GM12874 (cell line): ENCODE measurements around the gene COL1A2.

Experiments
- CTCF ChIP-seq: IDR thresholded peaks from 2 replicates; pipeline ENCODE4 v1.5.1; 2011; ENCODE audit warnings: low read depth, mild to moderate bottlenecking, control low read depth, low read length, moderate library complexity; ENCODE audit not compliant: insufficient read depth

Gene COL1A2

GRCh38 chr7:94368371-94368791 is 26.3 kb upstream of the COL1A2 start:
- TF ChIP-seq CTCF: no peak

- TF ChIP-seq CTCF: no peak
Observed at GRCh38 chr7:94374231-94374630, 20.5 kb upstream of the COL1A2 start.

- no peak for TF ChIP-seq CTCF
Observed at GRCh38 chr7:94374721-94375566, 19.8 kb upstream of the COL1A2 start.

GRCh38 chr7:94375691-94376090 is 19.0 kb upstream of the COL1A2 start:
- no peak for TF ChIP-seq CTCF

- no peak for TF ChIP-seq CTCF
Observed at GRCh38 chr7:94376281-94376680, 18.4 kb upstream of the COL1A2 start.

- no peak for TF ChIP-seq CTCF
Observed at GRCh38 chr7:94378356-94378755, 16.3 kb upstream of the COL1A2 start.

GRCh38 chr7:94380264-94380663 is 14.4 kb upstream of the COL1A2 start:
- no peak for TF ChIP-seq CTCF
